ENCODE data around the gene PDCD4. TPM values are rescaled to one million over a fixed set of nuclear protein-coding genes. Genes with fewer than 3 reads are reported as not detected.

The PDCD4 gene
- polyA plus RNA-seq, 4 donors = 190 to 278 (median 215) TPM

Other genes starting within 250 kb of the PDCD4 start
- 1 to 10 TPM; 1.7 to 9.7 (median 5.7) TPM for gene RBM20, start 227.6 kb upstream of the PDCD4 start, polyA plus RNA-seq (ENCODE audit: insufficient read length in 4 of 4)
- gene BBIP1, start 47.3 kb downstream of the PDCD4 start, polyA plus RNA-seq (ENCODE audit: insufficient read length in 4 of 4) = 10 to 100 TPM; 43.1 to 58.1 (median 52.5) TPM
- 10 to 100 TPM; 32.4 to 42.7 (median 36.3) TPM for gene SHOC2, start 47.7 kb downstream of the PDCD4 start, polyA plus RNA-seq (ENCODE audit: insufficient read length in 4 of 4)
- 1 to 10 TPM; 2.6 to 4.8 (median 3.3) TPM for gene ADRA2A, start 205.1 kb downstream of the PDCD4 start, polyA plus RNA-seq (ENCODE audit: insufficient read length in 4 of 4)